GM12878 (cell line): ENCODE results near the gene CCL20. TPM values are rescaled to one million over a fixed set of nuclear protein-coding genes. Genes with fewer than 3 reads are reported as not detected.

ENCODE experiments used
- ATAC-seq: fragments of 200-7000 bp; cut with Tn5 transposase; 3 replicates; pipeline ENCODE4 v1.9.1; 2020; ENCODE audit warnings: mild to moderate bottlenecking, moderate library complexity
- BruUV-seq: library from RNA; stranded (reverse); fragments of 400-500 nt; replicated peaks from 2 replicates; lab custom pipeline; 2021; lab: Mats Ljungman, UMichigan
- CTCF ChIA-PET: fragments of 300-600 bp; sonication (Branson Sonifier 250); formaldehyde crosslinking; extraction: SDS; loops from one replicate; lab custom pipeline; 2021; ENCODE audit warnings: inconsistent platforms; lab: Yijun Ruan, JAX
- POLR2A ChIA-PET: fragments of 350-600 bp; formaldehyde crosslinking; extraction: SDS; loops from one replicate; lab custom pipeline; 2021; ENCODE audit warnings: inconsistent platforms; lab: Charles Lee
- RAD21 ChIA-PET: fragments of 300-600 bp; sonication (Branson Sonifier 250); formaldehyde crosslinking; loops from one replicate; lab custom pipeline; 2023; ENCODE audit warnings: antibody characterized with exemption; ENCODE audit not compliant: unreplicated experiment; lab: Charles Lee
- SMC1A ChIA-PET: fragments of 300-600 bp; sonication (Branson Sonifier 250); formaldehyde crosslinking; loops from one replicate; lab custom pipeline; 2023; ENCODE audit not compliant: unreplicated experiment, uncharacterized antibody; lab: Charles Lee
- DNase-seq: peaks from one replicate; pipeline ENCODE4 v3.0.0-alpha.2; 2011; ENCODE audit warnings: low read depth, low spot score
- FAIRE-seq: peaks from 3 replicates; lab custom pipeline; 2011; peaks lifted over from hg19 to GRCh38; lab: Jason Lieb, UNC
- H2AFZ ChIP-seq: 2 replicates; pipeline ENCODE4 v1.6.0; 2011; ENCODE audit warnings: low read depth, low read length, control low read depth; ENCODE audit not compliant: control insufficient read depth
- H3K27ac ChIP-seq: 2 replicates; pipeline ENCODE4 v1.5.1; 2011; ENCODE audit warnings: control low read depth; ENCODE audit not compliant: control insufficient read depth, insufficient read depth
- H3K27me3 ChIP-seq, 2 experiments: replicated peaks in 1 of 2; 2 replicates each; pipeline versions ENCODE4 v1.6.0 to v1.6.1; 2011; ENCODE audit warnings: low read length in 1 of 2; ENCODE audit not compliant: control insufficient read depth in 2 of 2, insufficient read depth in 2 of 2
- H3K36me3 ChIP-seq, 2 experiments: 2 replicates each; pipeline ENCODE4 v1.5.1; 2011; ENCODE audit warnings: low read length in 1 of 2; ENCODE audit not compliant: control insufficient read depth in 2 of 2, insufficient read depth in 2 of 2
- H3K4me1 ChIP-seq: 2 replicates; pipeline ENCODE4 v1.6.1; 2011; ENCODE audit warnings: mild to moderate bottlenecking, low read length, moderate library complexity, mixed read lengths; ENCODE audit not compliant: control insufficient read depth, insufficient read depth
- H3K4me2 ChIP-seq: 2 replicates; pipeline ENCODE4 v1.6.0; 2011; ENCODE audit warnings: control low read depth; ENCODE audit not compliant: control insufficient read depth, insufficient read depth
- H3K4me3 ChIP-seq: fragments of 200-600 bp; sonication (generic); 2 replicates; pipeline ENCODE4 v1.5.1; 2016
- H3K79me2 ChIP-seq: 2 replicates; pipeline ENCODE4 v1.6.0; 2011; ENCODE audit warnings: low read length; ENCODE audit not compliant: control insufficient read depth, insufficient read depth
- H3K9ac ChIP-seq: 2 replicates; pipeline ENCODE4 v1.8.0; 2011; ENCODE audit warnings: low read length, control low read depth, mixed read lengths; ENCODE audit not compliant: control insufficient read depth, insufficient read depth
- H3K9me3 ChIP-seq: replicated peaks from 3 replicates; pipeline ENCODE4 v1.5.1; 2011; ENCODE audit warnings: mild to moderate bottlenecking, low read length; ENCODE audit not compliant: control insufficient read depth, insufficient read depth
- H4K20me1 ChIP-seq: 2 replicates; pipeline ENCODE4 v1.6.0; 2011; ENCODE audit not compliant: control insufficient read depth, insufficient read depth
- ASH2L ChIP-seq: fragments of 300-600, 200-600 bp; sonication (generic); IDR thresholded peaks from 2 replicates; pipeline ENCODE4 v1.6.1; 2017; ENCODE audit warnings: low read depth, mild to moderate bottlenecking, borderline replicate concordance
- DPF2 ChIP-seq: fragments of 450-650 bp; IDR thresholded peaks from 2 replicates; pipeline ENCODE4 v1.6.1; 2017; ENCODE audit warnings: mild to moderate bottlenecking
- EZH2 ChIP-seq: IDR thresholded peaks from 2 replicates; pipeline ENCODE4 v1.6.1; 2012; ENCODE audit warnings: low read depth, mild to moderate bottlenecking, control low read depth, inconsistent platforms, low read length, borderline replicate concordance; ENCODE audit not compliant: control insufficient read depth
- GABPA ChIP-seq: IDR thresholded peaks from 2 replicates; pipeline ENCODE4 v1.6.1; 2014; ENCODE audit warnings: antibody characterized with exemption, low read depth, mild to moderate bottlenecking, inconsistent platforms
- HCFC1 ChIP-seq: fragments of 150-350 bp; IDR thresholded peaks from 2 replicates; pipeline ENCODE4 v1.6.1; 2014; ENCODE audit warnings: low read length
- MXI1 ChIP-seq: fragments of 150-350 bp; IDR thresholded peaks from 2 replicates; pipeline ENCODE4 v1.6.1; 2011; ENCODE audit warnings: low read depth, mild to moderate bottlenecking, inconsistent platforms, low read length, improper control_type of control experiment
- NFIC ChIP-seq: IDR thresholded peaks from 2 replicates; pipeline ENCODE4 v1.6.1; 2012; ENCODE audit warnings: low read depth, mild to moderate bottlenecking, inconsistent platforms, low read length, moderate library complexity
- NR2C1 ChIP-seq: fragments of 450-650 bp; IDR thresholded peaks from 2 replicates; pipeline ENCODE4 v1.6.1; 2017; ENCODE audit warnings: antibody characterized with exemption, mild to moderate bottlenecking, moderate library complexity
- PAX5 ChIP-seq: IDR thresholded peaks from 2 replicates; pipeline ENCODE4 v1.6.1; 2011; ENCODE audit warnings: low read depth, low read length, borderline replicate concordance
- RAD21 ChIP-seq: IDR thresholded peaks from 2 replicates; pipeline ENCODE4 v1.6.1; 2011; ENCODE audit warnings: mild to moderate bottlenecking, low read depth, low read length, moderate library complexity; ENCODE audit not compliant: insufficient read depth
- RELA ChIP-seq: fragments of 450-650 bp; IDR thresholded peaks from 2 replicates; pipeline ENCODE4 v1.8.0; 2014; ENCODE audit warnings: borderline replicate concordance; ENCODE audit not compliant: partially characterized antibody
- SP1 ChIP-seq: IDR thresholded peaks from one replicate; pipeline ENCODE4 v1.6.1; 2011; ENCODE audit warnings: low read depth, low read length
- WGBS: methylation state at CpG from one replicate; pipeline ENCODE4 v1.1.6; 2016; ENCODE audit warnings: low lambda C conversion rate; ENCODE audit not compliant: insufficient replicate concordance, insufficient coverage; ENCODE audit errors: missing lambda C conversion rate; 5-methylcytosine and 5-hydroxymethylcytosine counted together
- in situ Hi-C: fragments of 300-500 bp; cut with MboI; formaldehyde crosslinking; loops from 9 replicates; pipeline ENCODE4 v1.14.3; 2018; ENCODE audit warnings: mixed read lengths
- intact Hi-C: fragments of 100-400 bp; cut with micrococcal nuclease; formaldehyde crosslinking; loops from one replicate; pipeline ENCODE4 v1.14.2; 2022; ENCODE audit not compliant: unreplicated experiment
- polyA plus RNA-seq, 11 experiments: library from polyadenylated mRNA; depleted of rRNA in 4 of 11; unstranded in 6 of 11; stranded (reverse) in 5 of 11; fragments of >200 nt; fragmentation: Nextera tagmentation in 4 of 11; fragmentation: Illumina TruSeq in 1 of 11; extraction: Ambion mirVana in 4 of 11; extraction: Trizol in 1 of 11; gene quantifications; 1 replicate in 1 of 11; 2 replicates in 10 of 11; pipeline versions ENCODE4 v1.2.1 to v1.2.3, GENCODE V29; 2011 to 2016; ENCODE audit warnings: inconsistent platforms in 2 of 11, missing spikeins in 2 of 11, low read depth in 1 of 11
- total RNA-seq, 4 experiments: library from RNA; depleted of rRNA in 3 of 4; stranded (reverse); fragments of >200 nt in 3 of 4; fragmentation: Illumina TruSeq in 1 of 4; extraction: Trizol in 1 of 4; gene quantifications; 2 replicates each; pipeline versions ENCODE4 v1.2.1 to v1.2.3, GENCODE V29; 2013 to 2021
- TF ChIP-seq, protein P1 (sequence below), 3 experiments: IDR thresholded peaks in 2 of 3; conservative IDR thresholded peaks in 1 of 3; 2 replicates each; pipeline ENCODE4 v1.5.1; 2011; ENCODE audit warnings: low read depth in 3 of 3, low read length in 3 of 3, mild to moderate bottlenecking in 3 of 3, control low read depth in 2 of 3, moderate library complexity in 2 of 3, inconsistent platforms in 1 of 3, mixed read lengths in 1 of 3; ENCODE audit not compliant: control insufficient read depth in 2 of 3, insufficient read depth in 1 of 3; ENCODE audit errors: extremely low read depth in 1 of 3
- TF ChIP-seq, protein P2 (sequence below): IDR thresholded peaks from 2 replicates; pipeline ENCODE4 v1.6.1; 2012; ENCODE audit warnings: improper control_type of control experiment, low read depth, low read length; ENCODE audit not compliant: insufficient replicate concordance
- TF ChIP-seq, protein P3 (sequence below): IDR thresholded peaks from 2 replicates; pipeline ENCODE4 v1.6.1; 2011; ENCODE audit warnings: mild to moderate bottlenecking, low read depth, low read length, moderate library complexity; ENCODE audit not compliant: insufficient replicate concordance

Gene CCL20
- total and polyA plus RNA-seq, 10 of the 15 experiments (the other 5 are each of a cell fraction or from before 2014, with no cell fraction given), result 5.5 to 35.7 (median 15.6) TPM

DNA sequence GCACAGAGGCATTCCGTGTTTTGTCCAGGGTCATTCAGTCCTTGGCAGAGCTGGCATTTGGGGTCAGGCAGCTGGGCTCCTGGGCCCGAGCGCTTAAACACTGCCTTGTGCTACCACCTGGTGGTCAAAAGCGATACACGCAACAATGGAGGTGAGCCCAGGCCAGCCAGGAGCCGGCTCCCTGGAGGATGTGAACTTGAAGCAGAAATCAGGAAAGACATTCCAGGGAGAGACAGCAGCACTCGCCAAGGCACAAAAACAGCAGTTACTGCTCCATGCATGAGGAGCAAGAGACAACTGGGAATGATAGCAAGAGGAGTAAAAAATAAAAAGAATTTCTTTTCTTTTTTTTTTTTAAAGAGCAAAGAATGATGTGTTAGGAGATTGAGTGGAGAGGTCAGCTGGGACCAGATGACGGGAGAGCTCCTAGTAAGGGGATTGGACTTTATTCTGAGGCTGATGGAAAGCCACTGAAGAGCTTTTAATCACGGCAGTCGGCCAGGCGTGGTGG, 47.2 kb upstream of the CCL20 start:
- CTCF ChIA-PET, result interaction anchor here (0.6 to 13.3 kb wide), 76 partner anchors 8 to 964 kb away, joined by 3 to 387 read pairs (median 4); partner anchors contain the start of genes MFF, SCYGR5, SCYGR8 and TM4SF20
- RAD21 ChIA-PET, result interaction anchor here (0.6 to 3.7 kb wide), 51 partner anchors 8 to 637 kb away, joined by 3 to 60 read pairs (median 4); partner anchors contain the start of gene SCYGR1
- intact Hi-C loops (loop anchor here (1.0 to 5.0 kb wide), 5 partner anchors 108 to 637 kb away; partner anchors contain the start of gene AGFG1), in situ Hi-C loops (loop anchor here (5.0 to 10.0 kb wide), 4 partner anchors 104 to 632 kb away; no protein-coding TSS in a partner anchor)
- WGBS, result 17% methylated on average over 11 of the region's 11 CpGs
- FAIRE-seq (peak; percentile 86), ATAC-seq (peak; percentile 100), DNase-seq (no peak)
- BruUV-seq, result no TSS peak
- no peak overlapping the region for H3K27ac ChIP-seq
- peak overlapping the region; percentile 34; the same call in 1 of the 2 replicates for H2AFZ ChIP-seq
- no peak overlapping the region for H3K4me3 ChIP-seq
- SMC1A ChIA-PET, result interaction anchor here (0.6 to 6.5 kb wide), 58 partner anchors 10 to 636 kb away, joined by 3 to 64 read pairs (median 4); partner anchors contain the start of gene SLC19A3
- no peaks in the 10 kb centered on the region for H3K4me1 ChIP-seq
- no peaks in the 10 kb centered on the region for H3K27me3 ChIP-seq
- no peaks in the 10 kb centered on the region for H4K20me1 ChIP-seq
- no peak overlapping the region for H3K9ac ChIP-seq
- no peak overlapping the region for H3K4me2 ChIP-seq
- POLR2A ChIA-PET, result interaction anchor here (0.6 to 1.5 kb wide), 5 partner anchors 39 to 361 kb away, joined by 3 to 5 read pairs (median 3); no protein-coding TSS in a partner anchor
- H3K9me3 ChIP-seq, result no peaks in the 10 kb centered on the region
- H3K79me2 ChIP-seq, result no peaks in the 10 kb centered on the region
- no peaks in the 10 kb centered on the region for H3K36me3 ChIP-seq
- TF ChIP-seq, protein P1, sequence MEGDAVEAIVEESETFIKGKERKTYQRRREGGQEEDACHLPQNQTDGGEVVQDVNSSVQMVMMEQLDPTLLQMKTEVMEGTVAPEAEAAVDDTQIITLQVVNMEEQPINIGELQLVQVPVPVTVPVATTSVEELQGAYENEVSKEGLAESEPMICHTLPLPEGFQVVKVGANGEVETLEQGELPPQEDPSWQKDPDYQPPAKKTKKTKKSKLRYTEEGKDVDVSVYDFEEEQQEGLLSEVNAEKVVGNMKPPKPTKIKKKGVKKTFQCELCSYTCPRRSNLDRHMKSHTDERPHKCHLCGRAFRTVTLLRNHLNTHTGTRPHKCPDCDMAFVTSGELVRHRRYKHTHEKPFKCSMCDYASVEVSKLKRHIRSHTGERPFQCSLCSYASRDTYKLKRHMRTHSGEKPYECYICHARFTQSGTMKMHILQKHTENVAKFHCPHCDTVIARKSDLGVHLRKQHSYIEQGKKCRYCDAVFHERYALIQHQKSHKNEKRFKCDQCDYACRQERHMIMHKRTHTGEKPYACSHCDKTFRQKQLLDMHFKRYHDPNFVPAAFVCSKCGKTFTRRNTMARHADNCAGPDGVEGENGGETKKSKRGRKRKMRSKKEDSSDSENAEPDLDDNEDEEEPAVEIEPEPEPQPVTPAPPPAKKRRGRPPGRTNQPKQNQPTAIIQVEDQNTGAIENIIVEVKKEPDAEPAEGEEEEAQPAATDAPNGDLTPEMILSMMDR (IDR thresholded peaks at IDR 0.05 in 2 of 3, conservative IDR thresholded peaks at IDR 0.05 in 1 of 3; ENCODE audit: control insufficient read depth in 2 of 3, extremely low read depth in 1 of 3, insufficient read depth in 1 of 3, low read depth in 3 of 3, low read length in 3 of 3), result peak; percentile 84 to 91 (median 84)
- peak; percentile 55 for TF ChIP-seq RELA
- TF ChIP-seq EZH2, result no peak
- TF ChIP-seq, protein P2, sequence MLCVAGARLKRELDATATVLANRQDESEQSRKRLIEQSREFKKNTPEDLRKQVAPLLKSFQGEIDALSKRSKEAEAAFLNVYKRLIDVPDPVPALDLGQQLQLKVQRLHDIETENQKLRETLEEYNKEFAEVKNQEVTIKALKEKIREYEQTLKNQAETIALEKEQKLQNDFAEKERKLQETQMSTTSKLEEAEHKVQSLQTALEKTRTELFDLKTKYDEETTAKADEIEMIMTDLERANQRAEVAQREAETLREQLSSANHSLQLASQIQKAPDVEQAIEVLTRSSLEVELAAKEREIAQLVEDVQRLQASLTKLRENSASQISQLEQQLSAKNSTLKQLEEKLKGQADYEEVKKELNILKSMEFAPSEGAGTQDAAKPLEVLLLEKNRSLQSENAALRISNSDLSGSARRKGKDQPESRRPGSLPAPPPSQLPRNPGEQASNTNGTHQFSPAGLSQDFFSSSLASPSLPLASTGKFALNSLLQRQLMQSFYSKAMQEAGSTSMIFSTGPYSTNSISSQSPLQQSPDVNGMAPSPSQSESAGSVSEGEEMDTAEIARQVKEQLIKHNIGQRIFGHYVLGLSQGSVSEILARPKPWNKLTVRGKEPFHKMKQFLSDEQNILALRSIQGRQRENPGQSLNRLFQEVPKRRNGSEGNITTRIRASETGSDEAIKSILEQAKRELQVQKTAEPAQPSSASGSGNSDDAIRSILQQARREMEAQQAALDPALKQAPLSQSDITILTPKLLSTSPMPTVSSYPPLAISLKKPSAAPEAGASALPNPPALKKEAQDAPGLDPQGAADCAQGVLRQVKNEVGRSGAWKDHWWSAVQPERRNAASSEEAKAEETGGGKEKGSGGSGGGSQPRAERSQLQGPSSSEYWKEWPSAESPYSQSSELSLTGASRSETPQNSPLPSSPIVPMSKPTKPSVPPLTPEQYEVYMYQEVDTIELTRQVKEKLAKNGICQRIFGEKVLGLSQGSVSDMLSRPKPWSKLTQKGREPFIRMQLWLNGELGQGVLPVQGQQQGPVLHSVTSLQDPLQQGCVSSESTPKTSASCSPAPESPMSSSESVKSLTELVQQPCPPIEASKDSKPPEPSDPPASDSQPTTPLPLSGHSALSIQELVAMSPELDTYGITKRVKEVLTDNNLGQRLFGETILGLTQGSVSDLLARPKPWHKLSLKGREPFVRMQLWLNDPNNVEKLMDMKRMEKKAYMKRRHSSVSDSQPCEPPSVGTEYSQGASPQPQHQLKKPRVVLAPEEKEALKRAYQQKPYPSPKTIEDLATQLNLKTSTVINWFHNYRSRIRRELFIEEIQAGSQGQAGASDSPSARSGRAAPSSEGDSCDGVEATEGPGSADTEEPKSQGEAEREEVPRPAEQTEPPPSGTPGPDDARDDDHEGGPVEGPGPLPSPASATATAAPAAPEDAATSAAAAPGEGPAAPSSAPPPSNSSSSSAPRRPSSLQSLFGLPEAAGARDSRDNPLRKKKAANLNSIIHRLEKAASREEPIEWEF, result no peak
- TF ChIP-seq ASH2L, result no peak
- peak; percentile 93 for TF ChIP-seq RAD21
- TF ChIP-seq MXI1, result no peak
- TF ChIP-seq DPF2, result no peak
- no peak for TF ChIP-seq HCFC1
- TF ChIP-seq GABPA, result no peak
- no peak for TF ChIP-seq PAX5
- TF ChIP-seq NFIC, result no peak
- TF ChIP-seq, protein P3, sequence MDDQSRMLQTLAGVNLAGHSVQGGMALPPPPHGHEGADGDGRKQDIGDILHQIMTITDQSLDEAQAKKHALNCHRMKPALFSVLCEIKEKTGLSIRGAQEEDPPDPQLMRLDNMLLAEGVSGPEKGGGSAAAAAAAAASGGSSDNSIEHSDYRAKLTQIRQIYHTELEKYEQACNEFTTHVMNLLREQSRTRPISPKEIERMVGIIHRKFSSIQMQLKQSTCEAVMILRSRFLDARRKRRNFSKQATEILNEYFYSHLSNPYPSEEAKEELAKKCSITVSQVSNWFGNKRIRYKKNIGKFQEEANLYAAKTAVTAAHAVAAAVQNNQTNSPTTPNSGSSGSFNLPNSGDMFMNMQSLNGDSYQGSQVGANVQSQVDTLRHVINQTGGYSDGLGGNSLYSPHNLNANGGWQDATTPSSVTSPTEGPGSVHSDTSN, result no peak
- no peak for TF ChIP-seq SP1
- no peak for TF ChIP-seq NR2C1
